Mucosa of gallbladder (tissue), 1 donor: ENCODE data around the gene FIGNL2. TPM values are rescaled to one million over a fixed set of nuclear protein-coding genes. Genes with fewer than 3 reads are reported as not detected.

ENCODE experiments used
- DNase-seq: peaks from one replicate; pipeline ENCODE4 v3.0.0-alpha.2; 2020; ENCODE audit warnings: low spot score
- total RNA-seq: library from RNA; stranded (reverse); gene quantifications from one replicate; pipeline ENCODE4 v1.2.1, GENCODE V29; 2021
- donor health status: DM: no; HTN: no; CAD: no.

The FIGNL2 gene
- total RNA-seq, 1 donor from 2014 or later = 0.75 TPM

GRCh38 chr12:51855586-51856428 is 7.3 kb upstream of the FIGNL2 start:
- no peak for DNase-seq

- no peak for DNase-seq
Measured at GRCh38 chr12:51852404-51853137, 4.1 kb upstream of the FIGNL2 start.

- no peak for DNase-seq
Measured at GRCh38 chr12:51851413-51852124, 3.1 kb upstream of the FIGNL2 start.

GRCh38 chr12:51850965-51851299 is 2.4 kb upstream of the FIGNL2 start:
- no peak for DNase-seq

- no peak for DNase-seq
Measured at GRCh38 chr12:51850081-51850964, 1.8 kb upstream of the FIGNL2 start.

GRCh38 chr12:51848841-51849735 is 570 bp upstream of the FIGNL2 start:
- no peak for DNase-seq

- no peak for DNase-seq
Measured at GRCh38 chr12:51847643-51848325, 734 bp downstream of the FIGNL2 start.

- peak; percentile 29 for DNase-seq
Measured at GRCh38 chr12:51846911-51847642, 1.4 kb downstream of the FIGNL2 start.

- no peak for DNase-seq
Measured at GRCh38 chr12:51846271-51846691, 2.2 kb downstream of the FIGNL2 start.

- no peak for DNase-seq
Measured at GRCh38 chr12:51845482-51845881, 3.0 kb downstream of the FIGNL2 start.

GRCh38 chr12:51844854-51845253 is 3.7 kb downstream of the FIGNL2 start:
- DNase-seq = no peak

GRCh38 chr12:51841727-51842126 is 6.8 kb downstream of the FIGNL2 start:
- no peak for DNase-seq

GRCh38 chr12:51840966-51841365 is 7.6 kb downstream of the FIGNL2 start:
- DNase-seq = no peak

- DNase-seq = no peak
Measured at GRCh38 chr12:51839310-51839947, 9.1 kb downstream of the FIGNL2 start.

GRCh38 chr12:51838762-51839161 is 9.8 kb downstream of the FIGNL2 start:
- no peak for DNase-seq

GRCh38 chr12:51838036-51838435 is 10.5 kb downstream of the FIGNL2 start:
- DNase-seq = no peak

- no peak for DNase-seq
Measured at GRCh38 chr12:51837286-51837685, 11.2 kb downstream of the FIGNL2 start.

- DNase-seq = no peak
Measured at GRCh38 chr12:51836827-51837173, 11.7 kb downstream of the FIGNL2 start.
